K562 (cell line): ENCODE results near the gene POLDIP3. TPM values are rescaled to one million over a fixed set of nuclear protein-coding genes. Genes with fewer than 3 reads are reported as not detected.

Source experiments
- ATAC-seq: fragments of 200-7000 bp; cut with Tn5 transposase; 3 replicates; pipeline ENCODE4 v1.9.1; 2020; ENCODE audit warnings: moderate library complexity
- BruUV-seq: library from RNA; stranded (reverse); fragments of 400-500 nt; replicated peaks from 2 replicates; lab custom pipeline; 2021; lab: Mats Ljungman, UMichigan
- CTCF ChIA-PET: fragments of 300-600 bp; formaldehyde crosslinking; extraction: SDS; loops from one replicate; lab custom pipeline; 2021; ENCODE audit warnings: low intra/inter-chr PET ratio; lab: Yijun Ruan, JAX
- POLR2A ChIA-PET: fragments of 300-600, 350-650 bp; sonication (Branson Sonifier 250); formaldehyde crosslinking; extraction: SDS; loops from one replicate; lab custom pipeline; 2021; ENCODE audit warnings: antibody characterized with exemption, inconsistent platforms; lab: Yijun Ruan, JAX
- DNase-seq, 4 experiments: peaks; one replicate each; pipeline versions ENCODE4 v3.0.0 to v3.0.0-alpha.2; 2011 to 2018; ENCODE audit warnings: low spot score in 3 of 4, mixed read lengths in 3 of 4; ENCODE audit errors: extremely low read depth in 1 of 4
- FAIRE-seq: peaks from 2 replicates; lab custom pipeline; 2011; peaks lifted over from hg19 to GRCh38; lab: Jason Lieb, UNC
- H2AFZ ChIP-seq: 2 replicates; pipeline ENCODE4 v1.6.0; 2011; ENCODE audit warnings: low read depth, low read length, control low read depth, inconsistent platforms
- H3K27ac ChIP-seq: fragments of 200-600 bp; 3 replicates; pipeline ENCODE4 v1.8.0; 2011; ENCODE audit warnings: low read depth, mild to moderate bottlenecking, control low read depth, inconsistent platforms, low read length, moderate library complexity, mixed read lengths; ENCODE audit errors: extremely low read depth
- H3K27me3 ChIP-seq, 2 experiments: fragments of 300-600 bp in 1 of 2; 2 replicates in 1 of 2; 3 replicates in 1 of 2; pipeline versions ENCODE4 v1.6.0 to v1.8.0; 2011; ENCODE audit warnings: inconsistent platforms in 2 of 2, low read length in 2 of 2, mild to moderate bottlenecking in 1 of 2, mixed read lengths in 1 of 2, moderate library complexity in 1 of 2; ENCODE audit not compliant: control insufficient read depth in 2 of 2, insufficient read depth in 2 of 2
- H3K36me3 ChIP-seq: fragments of 300-600 bp; 3 replicates; pipeline ENCODE4 v1.8.0; 2011; ENCODE audit warnings: mild to moderate bottlenecking, low read length, inconsistent platforms; ENCODE audit not compliant: control insufficient read depth, insufficient read depth
- H3K4me1 ChIP-seq, 2 experiments: fragments of 200-600 bp in 1 of 2; replicated peaks in 1 of 2; 2 replicates in 1 of 2; 3 replicates in 1 of 2; pipeline versions ENCODE4 v1.5.1 to v1.8.0; 2011; ENCODE audit warnings: inconsistent platforms in 2 of 2, low read length in 2 of 2, mild to moderate bottlenecking in 1 of 2, mixed read lengths in 1 of 2, moderate library complexity in 1 of 2; ENCODE audit not compliant: control insufficient read depth in 2 of 2, insufficient read depth in 2 of 2
- H3K4me2 ChIP-seq: 2 replicates; pipeline ENCODE4 v1.6.1; 2011; ENCODE audit warnings: low read length, control low read depth, inconsistent platforms, mixed read lengths; ENCODE audit not compliant: insufficient read depth
- H3K4me3 ChIP-seq: fragments of 200-600 bp; sonication (generic), shearing (Covaris generic); 2 replicates; pipeline ENCODE4 v1.5.1; 2016; ENCODE audit warnings: control low read depth, inconsistent platforms
- H3K79me2 ChIP-seq: fragments of 200-600 bp; 3 replicates; pipeline ENCODE4 v1.8.0; 2011; ENCODE audit warnings: low read length, inconsistent platforms; ENCODE audit not compliant: control insufficient read depth, insufficient read depth
- H3K9ac ChIP-seq, 2 experiments: 2 replicates each; pipeline versions ENCODE4 v1.6.0 to v1.6.1; 2011; ENCODE audit warnings: low read depth in 2 of 2, low read length in 2 of 2, control low read depth in 1 of 2, inconsistent platforms in 1 of 2, mild to moderate bottlenecking in 1 of 2, mixed read lengths in 1 of 2; ENCODE audit not compliant: insufficient read depth in 1 of 2
- H3K9me1 ChIP-seq: one replicate; pipeline ENCODE4 v1.6.0; 2011; ENCODE audit warnings: inconsistent platforms, mild to moderate bottlenecking, low read length, moderate library complexity; ENCODE audit not compliant: control insufficient read depth, insufficient read depth
- H3K9me3 ChIP-seq: replicated peaks from 2 replicates; pipeline ENCODE4 v1.5.1; 2011; ENCODE audit warnings: low read depth, low read length, inconsistent platforms; ENCODE audit not compliant: control insufficient read depth, insufficient read depth
- H4K20me1 ChIP-seq: replicated peaks from 2 replicates; pipeline ENCODE4 v1.6.1; 2011; ENCODE audit warnings: low read length, inconsistent platforms, mixed read lengths; ENCODE audit not compliant: control insufficient read depth, insufficient read depth
- ARNT ChIP-seq, 2 experiments: fragments of 450-650 bp; IDR thresholded peaks; 2 replicates each; pipeline ENCODE4 v1.6.1; 2016; ENCODE audit warnings: mild to moderate bottlenecking in 1 of 2
- RBM14 ChIP-seq: fragments of 200-400 bp; formaldehyde crosslinking; IDR thresholded peaks from 2 replicates; pipeline ENCODE4 v1.6.1; 2018; ENCODE audit warnings: low read depth, mild to moderate bottlenecking, low read length, moderate library complexity, borderline replicate concordance; ENCODE audit not compliant: insufficient read depth
- RFX5 ChIP-seq: IDR thresholded peaks from 2 replicates; pipeline ENCODE4 v1.6.1; 2011; ENCODE audit warnings: low read depth, mild to moderate bottlenecking, improper control_type of control experiment, low read length
- SRSF1 ChIP-seq: fragments of 200-400 bp; formaldehyde crosslinking; IDR thresholded peaks from 2 replicates; pipeline ENCODE4 v1.6.1; 2017; ENCODE audit warnings: mild to moderate bottlenecking, low read depth, low read length, moderate library complexity
- YY1 ChIP-seq, 3 experiments: IDR thresholded peaks; 2 replicates each; pipeline ENCODE4 v1.6.1; 2011; ENCODE audit warnings: low read length in 2 of 3, mild to moderate bottlenecking in 2 of 3, moderate library complexity in 2 of 3, borderline replicate concordance in 1 of 3, control low read depth in 1 of 3, low read depth in 1 of 3; ENCODE audit not compliant: insufficient read depth in 3 of 3, insufficient replicate concordance in 2 of 3, control insufficient read depth in 1 of 3, insufficient read length in 1 of 3; ENCODE audit errors: extremely low read depth in 1 of 3
- ZNF551 ChIP-seq: fragments of 250-450 bp; sonication (Bioruptor Pico); IDR thresholded peaks from 2 replicates; pipeline ENCODE4 v1.5.0; 2021; ENCODE audit warnings: mild to moderate bottlenecking, moderate library complexity
- WGBS: fragments of 100-300 bp; shearing (Covaris generic); methylation state at CpG from one replicate; pipeline ENCODE4 v1.1.6; 2016; ENCODE audit warnings: low coverage, mixed read lengths; ENCODE audit not compliant: insufficient coverage; ENCODE audit errors: missing lambda C conversion rate; 5-methylcytosine and 5-hydroxymethylcytosine counted together
- in situ Hi-C: fragments of 300-500 bp; cut with MboI; formaldehyde crosslinking; loops from 4 replicates; pipeline ENCODE4 v1.15.0; 2018; ENCODE audit warnings: inconsistent platforms, mixed read lengths
- intact Hi-C: fragments of 100-400 bp; cut with micrococcal nuclease; formaldehyde crosslinking; loops from 2 replicates; pipeline ENCODE4 v1.14.2; 2022
- polyA plus RNA-seq, 8 experiments: library from polyadenylated mRNA; depleted of rRNA in 4 of 8; stranded (reverse) in 5 of 8; unstranded in 3 of 8; fragments of >200 nt; fragmentation: Nextera tagmentation in 2 of 8; fragmentation: Illumina TruSeq in 1 of 8; extraction: Ambion mirVana in 2 of 8; extraction: Trizol in 1 of 8; gene quantifications; 2 replicates each; pipeline versions ENCODE4 v1.2.1 to v1.2.3, GENCODE V29; 2011 to 2014; ENCODE audit warnings: inconsistent platforms in 1 of 8, missing spikeins in 1 of 8
- total RNA-seq, 7 experiments: library from RNA; depleted of rRNA in 6 of 7; stranded (reverse); fragments of >200 nt in 6 of 7; fragmentation: Illumina TruSeq in 2 of 7; extraction: Trizol in 2 of 7; gene quantifications; 2 replicates each; pipeline versions ENCODE4 v1.2.1 to v1.2.3, GENCODE V29; 2011 to 2021; ENCODE audit warnings: low replicate concordance in 1 of 7
- TF ChIP-seq, protein P1 (sequence below): IDR thresholded peaks from 3 replicates; pipeline ENCODE4 v1.6.1; 2011; ENCODE audit warnings: borderline replicate concordance, mild to moderate bottlenecking; ENCODE audit not compliant: insufficient read length, insufficient read depth

The POLDIP3 gene
- total and polyA plus RNA-seq, 9 of the 15 experiments (the other 6 are each of a cell fraction or from before 2014, with no cell fraction given): 14.3 to 53.0 (median 26.3) TPM

DNA sequence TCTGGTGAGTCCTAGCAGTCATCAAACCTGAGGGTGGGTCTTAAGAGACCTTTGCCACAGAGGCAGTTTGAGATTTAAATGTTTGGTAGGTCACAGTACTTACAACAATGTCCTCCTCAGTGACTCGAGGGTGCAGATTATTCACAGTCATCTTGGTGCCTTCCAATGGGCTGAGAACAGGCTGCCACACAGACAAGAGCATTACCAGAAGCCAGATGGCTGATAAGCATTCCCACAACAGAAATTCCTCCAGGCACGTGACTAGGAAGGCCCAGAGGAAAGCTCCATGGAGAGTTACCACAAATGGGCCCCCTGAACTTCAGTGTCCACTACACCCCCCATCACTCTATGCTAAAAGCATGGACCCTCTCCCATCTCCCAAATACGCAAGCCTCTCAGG is 19.2 kb downstream of the POLDIP3 start:
- no peak for FAIRE-seq

More for the DNA sequence above, 19.2 kb downstream of the POLDIP3 start:
- no peak for TF ChIP-seq SRSF1
- TF ChIP-seq ZNF551 (CRISPR knock-in tag): no peak
- no peak for TF ChIP-seq YY1 (IDR thresholded peaks at IDR 0.05; ENCODE audit: borderline replicate concordance in 1 of 3, control insufficient read depth in 1 of 3, extremely low read depth in 1 of 3, insufficient read depth in 3 of 3, insufficient read length in 1 of 3, insufficient replicate concordance in 2 of 3, low read depth in 1 of 3, low read length in 2 of 3)
- TF ChIP-seq, protein P1, sequence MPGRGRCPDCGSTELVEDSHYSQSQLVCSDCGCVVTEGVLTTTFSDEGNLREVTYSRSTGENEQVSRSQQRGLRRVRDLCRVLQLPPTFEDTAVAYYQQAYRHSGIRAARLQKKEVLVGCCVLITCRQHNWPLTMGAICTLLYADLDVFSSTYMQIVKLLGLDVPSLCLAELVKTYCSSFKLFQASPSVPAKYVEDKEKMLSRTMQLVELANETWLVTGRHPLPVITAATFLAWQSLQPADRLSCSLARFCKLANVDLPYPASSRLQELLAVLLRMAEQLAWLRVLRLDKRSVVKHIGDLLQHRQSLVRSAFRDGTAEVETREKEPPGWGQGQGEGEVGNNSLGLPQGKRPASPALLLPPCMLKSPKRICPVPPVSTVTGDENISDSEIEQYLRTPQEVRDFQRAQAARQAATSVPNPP: no peak
- TF ChIP-seq RBM14: no peak
- no peak for TF ChIP-seq RFX5
- TF ChIP-seq ARNT (IDR thresholded peaks at IDR 0.05): no peak
- Histone ChIP-seq H3K27me3 (no peaks in the 10 kb centered on the region), H3K4me1 (no peaks in the 10 kb centered on the region), H3K27ac (no peak overlapping the region), H3K79me2 (no peaks in the 10 kb centered on the region; the same call in 2 of the 3 replicates), H2AFZ (no peak overlapping the region), H3K4me2 (no peak overlapping the region), H3K9me1 (no peaks in the 10 kb centered on the region), H4K20me1 (no peaks in the 10 kb centered on the region; the same call in 1 of the 2 replicates), H3K9me3 (no peaks in the 10 kb centered on the region), H3K9ac (no peak overlapping the region), H3K4me3 (no peak overlapping the region), H3K36me3 (peaks cover 82% of the 10 kb centered on the region; the same call in 2 of the 3 replicates)
- in situ Hi-C loops (no loop called here), intact Hi-C loops (no loop called here)
- 44% methylated on average over 2 of the region's 3 CpGs for WGBS
- ATAC-seq: no peak
- BruUV-seq: no TSS peak
- no peak for DNase-seq
- ChIA-PET POLR2A (interaction anchor here (1.0 to 4.8 kb wide), 4 partner anchors 10 to 19 kb away, joined by 3 to 31 read pairs (median 11); partner anchors contain the start of gene POLDIP3), CTCF (no interaction called here)
